Renal cortical epithelial cell (primary cell): ENCODE measurements around the gene MUC3A. TPM values are rescaled to one million over a fixed set of nuclear protein-coding genes. Genes with fewer than 3 reads are reported as not detected.

Experiments
- total RNA-seq: library from RNA; depleted of rRNA; stranded (reverse); fragments of >200 nt; gene quantifications from 2 replicates; pipeline ENCODE4 v1.2.3, GENCODE V29; 2014

MUC3A gene
- total RNA-seq, 1 donor from 2014 or later = 0.75 TPM

Other genes starting within 250 kb of the MUC3A start
- gene POP7, start 243.4 kb upstream of the MUC3A start, total RNA-seq = 21.1 and 63.4 TPM in 2 replicates
- gene EPO, start 229.1 kb upstream of the MUC3A start, total RNA-seq = not detected in 2 replicates
- not detected in 2 replicates for gene ZAN, start 215.9 kb upstream of the MUC3A start, total RNA-seq
- 80.9 and 141 TPM in 2 replicates for gene EPHB4, start 122.0 kb upstream of the MUC3A start, total RNA-seq
- gene SLC12A9, start 96.8 kb upstream of the MUC3A start, total RNA-seq = 13.8 and 25.5 TPM in 2 replicates
- gene TRIP6, start 82.1 kb upstream of the MUC3A start, total RNA-seq = 87.9 and 95.2 TPM in 2 replicates
- 32.8 and 51.7 TPM in 2 replicates for gene SRRT, start 74.4 kb upstream of the MUC3A start, total RNA-seq
- gene UFSP1, start 59.8 kb upstream of the MUC3A start, total RNA-seq = 2.1 and 5.2 TPM in 2 replicates
- 0.94 and 1.2 TPM in 2 replicates for gene ACHE, start 53.6 kb upstream of the MUC3A start, total RNA-seq
- gene MUC12, start 20.0 kb downstream of the MUC3A start, total RNA-seq = not detected in 2 replicates
- not detected in 2 replicates for gene MUC17, start 70.5 kb downstream of the MUC3A start, total RNA-seq
- 18.6 and 43.8 TPM in 2 replicates for gene TRIM56, start 135.9 kb downstream of the MUC3A start, total RNA-seq
- gene SERPINE1, start 177.6 kb downstream of the MUC3A start, total RNA-seq = 860 and 1,733 TPM in 2 replicates
- gene AP1S1, start 204.9 kb downstream of the MUC3A start, total RNA-seq = 137 and 326 TPM in 2 replicates
- 0.05 and 1.2 TPM in 2 replicates for gene VGF, start 216.0 kb downstream of the MUC3A start, total RNA-seq
- gene NAT16, start 230.8 kb downstream of the MUC3A start, total RNA-seq = not detected in 2 replicates